Measurements from ENCODE around the gene POM121L2. TPM values are rescaled to one million over a fixed set of nuclear protein-coding genes. Genes with fewer than 3 reads are reported as not detected.

Gene POM121L2
- total and polyA plus RNA-seq, 9 of the 15 experiments (the other 6 are each of a cell fraction or from before 2014, with no cell fraction given) = 0.23 to 0.45 TPM; not detected in 7

DNA sequence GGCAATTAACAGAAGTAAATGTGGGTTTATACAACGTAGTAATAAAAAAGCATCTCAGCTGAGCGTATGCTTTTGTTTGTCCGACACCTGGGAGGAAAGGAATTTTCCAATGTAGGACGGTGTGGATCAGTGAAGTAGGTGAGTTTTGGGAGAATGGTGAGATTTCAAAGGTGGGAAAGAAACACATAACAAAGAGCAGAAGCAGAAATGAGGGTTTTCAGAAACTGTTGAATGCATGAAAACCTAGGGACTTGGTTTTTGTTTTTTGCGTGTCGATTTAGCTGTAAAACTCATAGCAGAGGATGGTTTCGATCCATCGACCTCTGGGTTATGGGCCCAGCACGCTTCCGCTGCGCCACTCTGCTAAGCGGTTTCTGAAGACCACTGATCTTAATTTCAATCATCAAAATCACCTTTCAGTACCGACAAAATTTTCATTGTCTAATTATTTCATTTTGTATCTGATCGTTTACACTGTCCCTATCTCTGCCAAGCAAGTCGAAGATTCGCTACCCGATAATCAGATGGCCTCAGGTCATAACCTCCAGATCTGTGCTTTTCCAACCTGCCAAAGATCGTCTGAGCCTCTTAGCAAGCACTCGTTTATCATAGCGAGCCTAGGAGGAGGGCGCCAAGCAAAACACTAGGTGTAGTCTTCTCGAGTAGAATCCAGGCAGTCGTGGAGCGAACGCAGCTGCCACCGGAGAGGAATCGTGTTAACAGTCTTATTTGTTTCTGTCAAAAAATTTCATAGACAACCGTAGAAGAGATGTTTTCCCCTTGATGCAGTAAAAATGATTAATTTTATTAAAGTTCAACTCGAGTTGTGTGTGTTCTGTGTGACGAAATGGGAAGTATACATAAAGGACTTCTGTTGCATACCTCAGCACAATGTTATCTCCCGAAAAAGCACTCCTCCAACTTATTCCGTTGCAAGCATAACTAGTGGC lies 20.9 kb upstream of the POM121L2 start (continued):
- TF ChIP-seq, protein P1, sequence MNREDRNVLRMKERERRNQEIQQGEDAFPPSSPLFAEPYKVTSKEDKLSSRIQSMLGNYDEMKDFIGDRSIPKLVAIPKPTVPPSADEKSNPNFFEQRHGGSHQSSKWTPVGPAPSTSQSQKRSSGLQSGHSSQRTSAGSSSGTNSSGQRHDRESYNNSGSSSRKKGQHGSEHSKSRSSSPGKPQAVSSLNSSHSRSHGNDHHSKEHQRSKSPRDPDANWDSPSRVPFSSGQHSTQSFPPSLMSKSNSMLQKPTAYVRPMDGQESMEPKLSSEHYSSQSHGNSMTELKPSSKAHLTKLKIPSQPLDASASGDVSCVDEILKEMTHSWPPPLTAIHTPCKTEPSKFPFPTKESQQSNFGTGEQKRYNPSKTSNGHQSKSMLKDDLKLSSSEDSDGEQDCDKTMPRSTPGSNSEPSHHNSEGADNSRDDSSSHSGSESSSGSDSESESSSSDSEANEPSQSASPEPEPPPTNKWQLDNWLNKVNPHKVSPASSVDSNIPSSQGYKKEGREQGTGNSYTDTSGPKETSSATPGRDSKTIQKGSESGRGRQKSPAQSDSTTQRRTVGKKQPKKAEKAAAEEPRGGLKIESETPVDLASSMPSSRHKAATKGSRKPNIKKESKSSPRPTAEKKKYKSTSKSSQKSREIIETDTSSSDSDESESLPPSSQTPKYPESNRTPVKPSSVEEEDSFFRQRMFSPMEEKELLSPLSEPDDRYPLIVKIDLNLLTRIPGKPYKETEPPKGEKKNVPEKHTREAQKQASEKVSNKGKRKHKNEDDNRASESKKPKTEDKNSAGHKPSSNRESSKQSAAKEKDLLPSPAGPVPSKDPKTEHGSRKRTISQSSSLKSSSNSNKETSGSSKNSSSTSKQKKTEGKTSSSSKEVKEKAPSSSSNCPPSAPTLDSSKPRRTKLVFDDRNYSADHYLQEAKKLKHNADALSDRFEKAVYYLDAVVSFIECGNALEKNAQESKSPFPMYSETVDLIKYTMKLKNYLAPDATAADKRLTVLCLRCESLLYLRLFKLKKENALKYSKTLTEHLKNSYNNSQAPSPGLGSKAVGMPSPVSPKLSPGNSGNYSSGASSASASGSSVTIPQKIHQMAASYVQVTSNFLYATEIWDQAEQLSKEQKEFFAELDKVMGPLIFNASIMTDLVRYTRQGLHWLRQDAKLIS (CRISPR knock-in tag; IDR thresholded peaks at IDR 0.05) = peak; percentile 63; the same call in 1 of the 2 replicates
- no peak for TF ChIP-seq GABPA (tag; conservative IDR thresholded peaks at IDR 0.05; ENCODE audit: low read depth)
- 0 out of 2 replicates have a peak, but pooled peaks have one; percentile 82 for TF ChIP-seq PTBP1 (IDR thresholded peaks at IDR 0.05; ENCODE audit: low read depth, low read length)
- TF ChIP-seq, protein P2, sequence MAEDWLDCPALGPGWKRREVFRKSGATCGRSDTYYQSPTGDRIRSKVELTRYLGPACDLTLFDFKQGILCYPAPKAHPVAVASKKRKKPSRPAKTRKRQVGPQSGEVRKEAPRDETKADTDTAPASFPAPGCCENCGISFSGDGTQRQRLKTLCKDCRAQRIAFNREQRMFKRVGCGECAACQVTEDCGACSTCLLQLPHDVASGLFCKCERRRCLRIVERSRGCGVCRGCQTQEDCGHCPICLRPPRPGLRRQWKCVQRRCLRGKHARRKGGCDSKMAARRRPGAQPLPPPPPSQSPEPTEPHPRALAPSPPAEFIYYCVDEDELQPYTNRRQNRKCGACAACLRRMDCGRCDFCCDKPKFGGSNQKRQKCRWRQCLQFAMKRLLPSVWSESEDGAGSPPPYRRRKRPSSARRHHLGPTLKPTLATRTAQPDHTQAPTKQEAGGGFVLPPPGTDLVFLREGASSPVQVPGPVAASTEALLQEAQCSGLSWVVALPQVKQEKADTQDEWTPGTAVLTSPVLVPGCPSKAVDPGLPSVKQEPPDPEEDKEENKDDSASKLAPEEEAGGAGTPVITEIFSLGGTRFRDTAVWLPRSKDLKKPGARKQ (CRISPR knock-in tag; IDR thresholded peaks at IDR 0.05) = peak; percentile 8; the same call in 1 of the 2 replicates
- peak; percentile 64; the same call in 1 of the 2 replicates for TF ChIP-seq C11orf30 (IDR thresholded peaks at IDR 0.05; ENCODE audit: low read depth)
- no peak for TF ChIP-seq TEAD2 (tag; IDR thresholded peaks at IDR 0.05)
- TF ChIP-seq, protein P3, sequence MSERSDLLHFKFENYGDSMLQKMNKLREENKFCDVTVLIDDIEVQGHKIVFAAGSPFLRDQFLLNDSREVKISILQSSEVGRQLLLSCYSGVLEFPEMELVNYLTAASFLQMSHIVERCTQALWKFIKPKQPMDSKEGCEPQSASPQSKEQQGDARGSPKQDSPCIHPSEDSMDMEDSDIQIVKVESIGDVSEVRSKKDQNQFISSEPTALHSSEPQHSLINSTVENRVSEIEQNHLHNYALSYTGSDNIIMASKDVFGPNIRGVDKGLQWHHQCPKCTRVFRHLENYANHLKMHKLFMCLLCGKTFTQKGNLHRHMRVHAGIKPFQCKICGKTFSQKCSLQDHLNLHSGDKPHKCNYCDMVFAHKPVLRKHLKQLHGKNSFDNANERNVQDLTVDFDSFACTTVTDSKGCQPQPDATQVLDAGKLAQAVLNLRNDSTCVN (CRISPR knock-in tag; IDR thresholded peaks at IDR 0.05) = 0 out of 2 replicates have a peak, but pooled peaks have one; percentile 54
- 0 out of 2 replicates have a peak, but pooled peaks have one; percentile 47 for TF ChIP-seq NKRF (IDR thresholded peaks at IDR 0.05; ENCODE audit: borderline replicate concordance)
- TF ChIP-seq YY1 (IDR thresholded peaks at IDR 0.05; ENCODE audit: borderline replicate concordance in 1 of 3, control insufficient read depth in 1 of 3, extremely low read depth in 1 of 3, insufficient read depth in 3 of 3, insufficient read length in 1 of 3, insufficient replicate concordance in 2 of 3, low read depth in 1 of 3, low read length in 2 of 3) = peak in 1 of 3 experiments; percentile 33
- peak; percentile 67; the same call in 1 of the 2 replicates for TF ChIP-seq GATA2 (CRISPR knock-in tag; IDR thresholded peaks at IDR 0.05)
- TF ChIP-seq JUN (IDR thresholded peaks at IDR 0.05; ENCODE audit: borderline replicate concordance, low read depth, low read length) = no peak
- no peak for TF ChIP-seq JUN (CRISPR knock-in tag; IDR thresholded peaks at IDR 0.05; ENCODE audit: borderline replicate concordance)
- TF ChIP-seq FOXM1 (IDR thresholded peaks at IDR 0.05; ENCODE audit: low read depth) = peak; percentile 42; the same call in 1 of the 2 replicates
- no peak for TF ChIP-seq FOXM1 (CRISPR knock-in tag; IDR thresholded peaks at IDR 0.05; ENCODE audit: low read depth)
- peak; percentile 74; the same call in 1 of the 2 replicates for TF ChIP-seq CBX1 (IDR thresholded peaks at IDR 0.05; ENCODE audit: low read depth)
- peak; percentile 63 for TF ChIP-seq ATF7 (IDR thresholded peaks at IDR 0.05)
